Cardiac ventricle fibroblast (primary cell): ENCODE results near the gene NAA40. TPM values are rescaled to one million over a fixed set of nuclear protein-coding genes. Genes with fewer than 3 reads are reported as not detected.

Experiments
- total RNA-seq: library from RNA; depleted of rRNA; stranded (reverse); fragments of >200 nt; gene quantifications from 2 replicates; pipeline ENCODE4 v1.2.3, GENCODE V29; 2015

The NAA40 gene
- 3.1 and 7.0 TPM in 2 replicates for total RNA-seq

GRCh38 chr11:63938479-63939396 lies at the start of gene NAA40:
NAA40 (plus strand) TSS chr11:63939002; CDS start chr11:63939097, 95 bp downstream.

GRCh38 chr11:63916837-63917691 lies 21.7 kb upstream of the NAA40 start, which contains the start of gene RCOR2:
RCOR2 (minus strand) TSS chr11:63917164; CDS start chr11:63916456, 708 bp downstream.

GRCh38 chr11:63974259-63975143 lies 35.7 kb downstream of the NAA40 start, which contains the start of gene COX8A:
COX8A (plus strand) TSS chr11:63974620; CDS start chr11:63974681, 61 bp downstream.

GRCh38 chr11:63986156-63986931 lies 47.5 kb downstream of the NAA40 start, which contains the start of gene OTUB1:
OTUB1 (plus strand) TSS chr11:63986438; CDS start chr11:63986457, 19 bp downstream.

Other genes with a start within 250 kb of the NAA40 start
- 32.3 and 34.5 TPM in 2 replicates for gene ZFTA, start 170.2 kb upstream of the NAA40 start, total RNA-seq
- gene SPINDOC, start 125.5 kb upstream of the NAA40 start, total RNA-seq = 7.7 and 9.0 TPM in 2 replicates
- gene MARK2, start 99.9 kb upstream of the NAA40 start, total RNA-seq = 12.3 and 13.9 TPM in 2 replicates
- 0.93 and 1.9 TPM in 2 replicates for gene RCOR2, start 21.8 kb upstream of the NAA40 start, total RNA-seq
- 163 and 221 TPM in 2 replicates for gene COX8A, start 35.6 kb downstream of the NAA40 start, total RNA-seq
- 54.5 and 64.1 TPM in 2 replicates for gene OTUB1, start 47.4 kb downstream of the NAA40 start, total RNA-seq
- gene FLRT1, start 96.9 kb downstream of the NAA40 start, total RNA-seq = 0.06 TPM in 1 of 2 replicates, not detected in the other
- gene MACROD1, start 227.1 kb downstream of the NAA40 start, total RNA-seq = 14.9 and 15.3 TPM in 2 replicates
- 68.7 and 86.9 TPM in 2 replicates for gene STIP1, start 247.2 kb downstream of the NAA40 start, total RNA-seq